Measurements from ENCODE around the gene FOXJ1. TPM values are rescaled to one million over a fixed set of nuclear protein-coding genes. Genes with fewer than 3 reads are reported as not detected.

Gene FOXJ1
- total RNA-seq, 3 donors from 2014 or later (not counting 1 experiment from before 2014, with no cell fraction given): 0.21 to 0.93 (median 0.36) TPM

DNA sequence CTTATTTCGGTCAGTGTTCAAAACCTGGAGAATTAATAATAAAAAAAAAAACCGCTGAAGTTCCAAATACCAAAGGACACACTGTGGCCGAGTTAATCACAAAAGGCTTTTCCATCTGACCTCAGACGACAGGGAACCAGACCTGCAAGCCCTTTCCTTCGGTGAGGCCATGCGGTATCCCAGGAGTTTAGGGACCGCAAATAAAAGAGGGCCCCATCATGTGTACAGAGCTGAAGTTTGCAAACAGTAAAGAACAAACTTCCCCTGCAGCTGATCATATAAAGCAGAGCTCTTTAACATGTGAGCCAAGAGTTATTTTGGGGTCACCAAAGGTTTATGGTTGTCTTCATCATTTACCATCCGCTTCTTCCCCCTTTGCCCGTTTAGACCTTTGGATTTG is 33.0 kb upstream of the FOXJ1 start:
- DNase-seq (no peak), ATAC-seq (no peak)
- no peak overlapping the region for H3K27ac Mint-ChIP-seq
- Histone ChIP-seq H3K27ac (ENCODE audit: low read length) (no peak overlapping the region), H3K9me3 (ENCODE audit: control insufficient read depth, insufficient read depth, low read length) (no peaks in the 10 kb centered on the region), H3K4me1 (ENCODE audit: control insufficient read depth, insufficient read depth, low read length) (peaks cover under 1% of the 10 kb centered on the region), H3K4me3 (ENCODE audit: low read length) (no peak overlapping the region), H3K27me3 (ENCODE audit: control insufficient read depth, insufficient read depth, low read length) (no peaks in the 10 kb centered on the region), H3K36me3 (ENCODE audit: control insufficient read depth, insufficient read depth, low read length) (no peaks in the 10 kb centered on the region)
- 91% methylated on average over 9 of the region's 9 CpGs for WGBS (ENCODE audit: insufficient coverage)
- no peaks in the 10 kb centered on the region for H3K36me3 Mint-ChIP-seq
- H3K4me1 Mint-ChIP-seq: no peaks in the 10 kb centered on the region
- TF ChIP-seq, protein P1, sequence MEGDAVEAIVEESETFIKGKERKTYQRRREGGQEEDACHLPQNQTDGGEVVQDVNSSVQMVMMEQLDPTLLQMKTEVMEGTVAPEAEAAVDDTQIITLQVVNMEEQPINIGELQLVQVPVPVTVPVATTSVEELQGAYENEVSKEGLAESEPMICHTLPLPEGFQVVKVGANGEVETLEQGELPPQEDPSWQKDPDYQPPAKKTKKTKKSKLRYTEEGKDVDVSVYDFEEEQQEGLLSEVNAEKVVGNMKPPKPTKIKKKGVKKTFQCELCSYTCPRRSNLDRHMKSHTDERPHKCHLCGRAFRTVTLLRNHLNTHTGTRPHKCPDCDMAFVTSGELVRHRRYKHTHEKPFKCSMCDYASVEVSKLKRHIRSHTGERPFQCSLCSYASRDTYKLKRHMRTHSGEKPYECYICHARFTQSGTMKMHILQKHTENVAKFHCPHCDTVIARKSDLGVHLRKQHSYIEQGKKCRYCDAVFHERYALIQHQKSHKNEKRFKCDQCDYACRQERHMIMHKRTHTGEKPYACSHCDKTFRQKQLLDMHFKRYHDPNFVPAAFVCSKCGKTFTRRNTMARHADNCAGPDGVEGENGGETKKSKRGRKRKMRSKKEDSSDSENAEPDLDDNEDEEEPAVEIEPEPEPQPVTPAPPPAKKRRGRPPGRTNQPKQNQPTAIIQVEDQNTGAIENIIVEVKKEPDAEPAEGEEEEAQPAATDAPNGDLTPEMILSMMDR (IDR thresholded peaks at IDR 0.05): no peak
- H3K27me3 Mint-ChIP-seq (ENCODE audit: low read depth in 2 of 2): no peaks in the 10 kb centered on the region
- intact Hi-C loops (cut with micrococcal nuclease): no loop called here
- no peak overlapping the region for H3K4me3 Mint-ChIP-seq
- no peaks in the 10 kb centered on the region for H3K9me3 Mint-ChIP-seq

DNA sequence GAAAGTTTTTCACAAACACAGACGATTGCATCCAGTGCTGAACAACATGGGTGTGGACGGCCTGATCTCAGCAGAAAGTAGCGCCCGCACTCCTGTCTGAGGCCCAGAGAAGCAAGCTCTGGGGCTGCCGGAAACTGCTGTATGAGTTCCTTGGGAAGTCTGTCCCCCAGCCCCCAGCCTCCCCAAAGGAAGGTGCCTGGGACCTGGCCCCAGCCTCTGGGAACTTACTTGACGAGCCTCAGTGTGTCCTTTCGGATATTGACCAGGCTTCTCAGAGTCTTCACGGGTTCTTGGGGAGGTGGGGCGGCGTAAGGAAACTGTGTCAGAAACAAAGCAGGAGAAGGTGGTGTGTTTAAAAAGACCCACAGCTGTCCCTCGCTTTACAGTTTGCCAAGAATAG is 32.4 kb upstream of the FOXJ1 start:
- no peak for DNase-seq
- Mint-ChIP-seq H3K4me1 (no peaks in the 10 kb centered on the region), H3K27ac (no peak overlapping the region), H3K27me3 (ENCODE audit: low read depth in 2 of 2) (no peaks in the 10 kb centered on the region), H3K9me3 (no peaks in the 10 kb centered on the region), H3K36me3 (no peaks in the 10 kb centered on the region), H3K4me3 (no peak overlapping the region)
- TF ChIP-seq, protein P1 (IDR thresholded peaks at IDR 0.05): no peak
- no peaks in the 10 kb centered on the region for H3K27me3 ChIP-seq (ENCODE audit: control insufficient read depth, insufficient read depth, low read length)
- intact Hi-C loops (cut with micrococcal nuclease): no loop called here
- WGBS (ENCODE audit: insufficient coverage): 97% methylated on average over 11 of the region's 11 CpGs
- H3K36me3 ChIP-seq (ENCODE audit: control insufficient read depth, insufficient read depth, low read length): no peaks in the 10 kb centered on the region
- H3K27ac ChIP-seq (ENCODE audit: low read length): no peak overlapping the region
- ATAC-seq: no peak
- H3K4me1 ChIP-seq (ENCODE audit: control insufficient read depth, insufficient read depth, low read length): no peaks in the 10 kb centered on the region
- H3K9me3 ChIP-seq (ENCODE audit: control insufficient read depth, insufficient read depth, low read length): no peaks in the 10 kb centered on the region
- no peak overlapping the region for H3K4me3 ChIP-seq (ENCODE audit: low read length)

GRCh38 chr17:76171706-76172105 is 30.7 kb upstream of the FOXJ1 start:
- H3K9me3 ChIP-seq (ENCODE audit: control insufficient read depth, insufficient read depth, low read length): no peaks in the 10 kb centered on the region
- Mint-ChIP-seq H3K4me3 (no peak overlapping the region), H3K27ac (no peak overlapping the region), H3K4me1 (no peaks in the 10 kb centered on the region), H3K9me3 (no peaks in the 10 kb centered on the region), H3K27me3 (ENCODE audit: low read depth in 2 of 2) (no peaks in the 10 kb centered on the region), H3K36me3 (no peaks in the 10 kb centered on the region)
- TF ChIP-seq, protein P1 (IDR thresholded peaks at IDR 0.05): no peak
- no peak for DNase-seq
- H3K4me3 ChIP-seq (ENCODE audit: low read length): no peak overlapping the region
- intact Hi-C loops (cut with micrococcal nuclease): no loop called here
- H3K36me3 ChIP-seq (ENCODE audit: control insufficient read depth, insufficient read depth, low read length): no peaks in the 10 kb centered on the region
- ATAC-seq: no peak
- H3K27ac ChIP-seq (ENCODE audit: low read length): no peak overlapping the region
- no peaks in the 10 kb centered on the region for H3K4me1 ChIP-seq (ENCODE audit: control insufficient read depth, insufficient read depth, low read length)
- H3K27me3 ChIP-seq (ENCODE audit: control insufficient read depth, insufficient read depth, low read length): no peaks in the 10 kb centered on the region
- over 99% methylated on average over 3 of the region's 4 CpGs for WGBS (ENCODE audit: insufficient coverage)

DNA sequence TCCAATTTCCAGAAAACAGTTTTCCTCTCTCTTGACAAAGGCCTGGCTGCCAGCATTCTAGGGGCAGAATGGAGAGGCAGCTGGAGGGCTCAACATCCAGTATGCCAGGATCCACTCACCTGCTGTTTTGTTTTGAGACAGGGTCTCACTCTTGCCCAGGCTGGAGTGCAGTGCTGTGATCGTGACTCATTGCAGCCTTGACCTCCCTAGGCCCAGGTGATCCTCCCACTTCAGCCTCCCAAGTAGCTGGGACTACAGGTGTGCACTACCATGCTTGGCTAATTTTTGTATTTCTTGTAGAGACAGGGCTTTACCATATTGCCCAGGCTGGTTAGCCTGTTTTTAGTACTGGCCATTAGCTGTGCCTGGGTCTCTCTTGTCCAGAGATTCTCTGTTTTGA is 29.1 kb upstream of the FOXJ1 start:
- Histone ChIP-seq H3K36me3 (ENCODE audit: control insufficient read depth, insufficient read depth, low read length) (no peaks in the 10 kb centered on the region), H3K4me3 (ENCODE audit: low read length) (no peak overlapping the region), H3K4me1 (ENCODE audit: control insufficient read depth, insufficient read depth, low read length) (no peaks in the 10 kb centered on the region), H3K27ac (ENCODE audit: low read length) (no peak overlapping the region), H3K9me3 (ENCODE audit: control insufficient read depth, insufficient read depth, low read length) (no peaks in the 10 kb centered on the region), H3K27me3 (ENCODE audit: control insufficient read depth, insufficient read depth, low read length) (no peaks in the 10 kb centered on the region)
- 90% methylated on average over 1 of the region's 1 CpG for WGBS (ENCODE audit: insufficient coverage)
- Mint-ChIP-seq H3K4me3 (no peak overlapping the region), H3K27ac (no peak overlapping the region), H3K4me1 (no peaks in the 10 kb centered on the region), H3K9me3 (no peaks in the 10 kb centered on the region), H3K27me3 (ENCODE audit: low read depth in 2 of 2) (no peaks in the 10 kb centered on the region), H3K36me3 (no peaks in the 10 kb centered on the region)
- ATAC-seq (no peak), DNase-seq (no peak)
- intact Hi-C loops (cut with micrococcal nuclease): no loop called here
- TF ChIP-seq, protein P1 (IDR thresholded peaks at IDR 0.05): no peak

Data from natural killer cell (primary cell).